ENCODE data around the gene IL4.

DNA sequence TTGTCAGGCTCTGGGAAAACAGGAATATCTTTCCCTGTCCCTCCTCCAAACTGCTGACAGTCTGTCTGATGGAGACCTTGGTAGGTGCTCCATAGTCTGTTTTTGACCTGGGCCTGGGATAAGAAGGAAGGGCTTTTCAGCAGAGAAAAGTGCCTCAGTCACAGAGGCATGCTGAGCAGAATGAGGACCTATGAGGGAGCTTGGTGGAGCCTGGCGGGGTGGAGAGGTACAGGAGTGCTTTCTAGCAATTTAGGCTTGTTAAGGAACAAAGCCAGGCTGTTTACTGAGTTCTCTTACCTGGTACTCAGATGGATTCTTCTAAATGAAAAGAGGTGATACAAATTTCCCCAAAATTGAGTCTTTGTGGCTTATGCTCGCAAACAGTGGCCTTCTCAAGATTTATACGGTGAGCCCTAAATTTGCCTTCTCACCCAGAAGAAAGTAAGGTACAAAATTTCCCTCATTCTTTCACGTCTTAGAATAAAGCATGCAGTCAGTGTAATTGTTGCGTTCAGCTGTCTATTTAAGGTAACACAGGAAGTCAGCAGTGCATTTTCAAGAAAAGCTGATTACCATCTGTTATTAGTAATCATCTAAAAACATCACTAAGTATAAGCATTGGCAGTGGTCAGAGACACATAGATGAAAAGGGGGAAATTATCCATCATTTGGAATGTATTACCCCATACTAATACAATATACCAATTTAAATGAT lies 44.4 kb upstream of the IL4 start:
- TF ChIP-seq CTCF (IDR thresholded peaks at IDR 0.05) (no peak), POLR2A (IDR thresholded peaks at IDR 0.05) (no peak)
